NT2/D1 (cell line): Measurements from ENCODE around the gene TECR.
"Not testable (repeated sequence)": the region's sequence is repeated elsewhere in the genome, so short reads cannot be mapped to it uniquely, and the experiment has no call there.

ENCODE experiments used
- SUZ12 ChIP-seq: IDR thresholded peaks from 2 replicates; pipeline ENCODE4 v1.6.1; 2011; ENCODE audit not compliant: insufficient read length, insufficient read depth; ENCODE audit errors: extremely low read depth
- YY1 ChIP-seq: IDR thresholded peaks from 2 replicates; pipeline ENCODE4 v1.6.1; 2011; ENCODE audit not compliant: insufficient read length, insufficient read depth
- ZNF274 ChIP-seq: IDR thresholded peaks from 2 replicates; pipeline ENCODE4 v1.6.1; 2011; ENCODE audit warnings: mild to moderate bottlenecking, low read depth, low read length

GRCh38 chr19:14541979-14542378 lies 12.6 kb downstream of the TECR start:
- not testable (repeated sequence) for TF ChIP-seq ZNF274, YY1, SUZ12
